Measurements from ENCODE around the gene FBXO39.

- TF ChIP-seq POLR2AphosphoS5 (IDR thresholded peaks at IDR 0.05; ENCODE audit: low read depth, low read length) (no peak), POLR2A (IDR thresholded peaks at IDR 0.05; ENCODE audit: low read depth, low read length) (no peak), SPI1 (IDR thresholded peaks at IDR 0.05; ENCODE audit: low read depth, low read length) (no peak), TAF1 (IDR thresholded peaks at IDR 0.05; ENCODE audit: low read depth, low read length) (no peak), POU2F2 (IDR thresholded peaks at IDR 0.05; ENCODE audit: low read depth, low read length) (no peak)
Observed at GRCh38 chr17:6815775-6816174, 39.8 kb downstream of the FBXO39 start.
